ENCODE measurements around the gene IL20. TPM values are rescaled to one million over a fixed set of nuclear protein-coding genes. Genes with fewer than 3 reads are reported as not detected.

The IL20 gene
- total and polyA plus RNA-seq, 2 of the 8 experiments (the other 6 are each of a cell fraction or from before 2014, with no cell fraction given): not detected

DNA sequence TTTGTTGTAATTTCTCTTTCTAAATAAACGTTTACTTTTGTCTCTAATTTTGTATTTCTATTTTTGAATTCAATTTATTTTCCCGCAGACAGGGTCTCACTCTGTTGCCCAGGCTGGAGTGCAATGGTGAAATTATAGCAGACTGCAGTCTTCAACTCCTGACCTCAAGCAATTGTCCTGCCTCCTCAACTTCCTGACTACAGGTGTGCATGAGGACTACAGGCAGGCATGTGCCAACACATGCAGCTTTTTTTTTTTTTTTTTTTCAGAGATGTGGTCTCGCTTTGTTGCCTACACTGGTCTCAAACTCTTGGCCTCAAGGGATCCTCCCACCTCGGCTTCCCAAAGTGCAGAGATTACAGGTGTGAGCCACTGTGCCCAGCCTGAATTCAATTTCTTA, 36.7 kb upstream of the IL20 start:
- Histone ChIP-seq H2AK5ac (ENCODE audit: low read depth, low read length) (no peak overlapping the region), H2BK20ac (ENCODE audit: low read length) (no peak overlapping the region), H2BK15ac (ENCODE audit: low read length) (no peak overlapping the region), H3K27me3 (replicated peaks in 1 of 4; ENCODE audit: control insufficient read depth in 3 of 4, extremely low read depth in 1 of 4, insufficient read depth in 3 of 4, low read length in 3 of 4) (no peaks in the 10 kb centered on the region), H4K5ac (ENCODE audit: insufficient read length, low read depth, low read length) (no peak overlapping the region), H3K23me2 (ENCODE audit: low read depth, low read length) (no peaks in the 10 kb centered on the region), H3K18ac (ENCODE audit: extremely low read depth, low read length) (no peak overlapping the region), H2BK12ac (ENCODE audit: low read depth, low read length) (no peak overlapping the region), H3K4me2 (ENCODE audit: insufficient read depth in 1 of 2, low read depth in 2 of 2, low read length in 2 of 2) (no peak overlapping the region), H3K23ac (ENCODE audit: insufficient read length) (no peak overlapping the region), H3K79me1 (ENCODE audit: low read depth, low read length) (no peaks in the 10 kb centered on the region), H3K14ac (ENCODE audit: insufficient read length) (no peak overlapping the region), H3K27ac (ENCODE audit: low read depth, low read length) (no peak overlapping the region), H3K56ac (replicated peaks; ENCODE audit: insufficient read length, low read depth, low read length) (no peak overlapping the region), H3K4me1 (replicated peaks in 1 of 4; ENCODE audit: control insufficient read depth in 3 of 4, insufficient read depth in 4 of 4, low read length in 3 of 4) (no peaks in the 10 kb centered on the region; a peak in 1 of 7 replicates), H4K20me1 (replicated peaks in 1 of 2; ENCODE audit: control insufficient read depth in 1 of 2, insufficient read depth in 2 of 2, low read length in 2 of 2) (no peaks in the 10 kb centered on the region), H3K4me3 (ENCODE audit: extremely low read depth in 1 of 4, insufficient read depth in 2 of 4, low read depth in 3 of 4, low read length in 4 of 4) (no peak overlapping the region), H4K91ac (replicated peaks; ENCODE audit: insufficient read length, low read length) (no peak overlapping the region), H3K9me3 (ENCODE audit: insufficient read depth in 2 of 2, low read depth in 1 of 2, low read length in 1 of 2) (no peaks in the 10 kb centered on the region), H2AFZ (ENCODE audit: low read length) (no peak overlapping the region), H3K36me3 (ENCODE audit: control insufficient read depth in 2 of 4, insufficient read depth in 4 of 4, low read length in 3 of 4) (no peaks in the 10 kb centered on the region), H3K4ac (replicated peaks; ENCODE audit: insufficient read length, low read depth, low read length) (no peak overlapping the region), H2BK120ac (replicated peaks; ENCODE audit: low read depth, low read length) (no peak overlapping the region), H4K8ac (ENCODE audit: extremely low read depth, insufficient read depth, low read length) (no peak overlapping the region), H2BK5ac (ENCODE audit: low read depth, low read length) (no peak overlapping the region), H3K79me2 (ENCODE audit: control insufficient read depth in 1 of 2, insufficient read depth in 2 of 2, low read length in 2 of 2) (no peaks in the 10 kb centered on the region), H3K9ac (replicated peaks in 1 of 4; ENCODE audit: extremely low read depth in 1 of 4, low read depth in 3 of 4, low read length in 3 of 4) (no peak overlapping the region)
- POLR2A ChIA-PET (ENCODE audit: partially characterized antibody): interaction anchor here (1.1 kb wide), 1 partner anchor 224 kb away, joined by 4 read pairs; no protein-coding TSS in a partner anchor
- TF ChIP-seq KDM4A (IDR thresholded peaks at IDR 0.05; ENCODE audit: low read depth, low read length, severe bottlenecking): no peak
- no peak for TF ChIP-seq BCL11A (IDR thresholded peaks at IDR 0.05; ENCODE audit: low read depth in 2 of 2, low read length in 2 of 2)
- 80% methylated on average over 2 of the region's 4 CpGs; no CpG with 5 or more reads in 1 of the 2 experiments for WGBS, 2 experiments (ENCODE audit: extremely low coverage in 1 of 2, insufficient coverage in 1 of 2, insufficient read length in 1 of 2, insufficient replicate concordance in 2 of 2, low coverage in 1 of 2, low lambda C conversion rate in 2 of 2, missing lambda C conversion rate in 1 of 2)
- CTCF ChIA-PET (ENCODE audit: partially characterized antibody): interaction anchor here (0.7 to 2.5 kb wide), 5 partner anchors 19 to 91 kb away, joined by 3 to 7 read pairs (median 3); no protein-coding TSS in a partner anchor
- DNase-seq (ENCODE audit: low read depth in 1 of 2, low spot score in 2 of 2): no peak
- FAIRE-seq: no peak

Data from H1 (cell line).